Hematopoietic multipotent progenitor cell treated with erythropoietin and hydrocortisone succinate and interleukin-3 and kit ligand, for 17 days (in vitro differentiated cells): Measurements from ENCODE around the gene ACY1.
"Not testable (repeated sequence)": the region's sequence is repeated elsewhere in the genome, so short reads cannot be mapped to it uniquely, and the experiment has no call there.

Experiments
- DNase-seq: peaks from one replicate; pipeline ENCODE4 v3.0.0-alpha.2; 2015; ENCODE audit warnings: low spot score

The ACY1 gene

DNA sequence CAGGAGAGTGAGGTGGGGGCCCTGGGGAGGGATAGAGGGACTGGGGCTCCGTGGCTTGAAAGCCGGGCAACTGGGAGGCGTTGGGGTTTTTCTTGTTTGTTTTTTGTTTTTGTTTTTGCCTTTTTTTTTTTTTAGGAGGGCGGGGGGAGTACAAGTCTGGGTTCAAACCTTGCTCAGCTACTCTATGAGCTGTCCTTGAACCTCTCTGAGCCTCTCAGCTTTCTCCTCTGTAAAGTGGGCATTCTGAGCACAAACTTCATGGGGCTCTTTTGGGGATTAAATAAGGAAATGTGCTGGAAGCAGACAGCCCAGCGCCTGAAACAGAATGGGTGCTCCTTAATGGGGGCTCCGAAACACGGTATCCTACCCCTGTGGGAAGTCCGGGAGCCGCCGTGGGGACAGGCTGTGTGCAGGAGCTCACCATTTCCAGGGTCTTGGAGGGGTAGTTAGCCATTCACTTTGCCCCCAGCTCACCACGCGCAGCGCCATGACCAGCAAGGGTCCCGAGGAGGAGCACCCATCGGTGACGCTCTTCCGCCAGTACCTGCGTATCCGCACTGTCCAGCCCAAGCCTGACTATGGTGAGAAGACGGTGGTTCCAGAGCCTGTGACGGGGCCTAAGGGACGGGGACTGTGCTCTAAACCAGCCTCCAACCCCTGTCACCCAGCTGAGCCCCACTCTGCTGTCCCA is 388 bp downstream of the ACY1 start:
- no peak for DNase-seq

DNA sequence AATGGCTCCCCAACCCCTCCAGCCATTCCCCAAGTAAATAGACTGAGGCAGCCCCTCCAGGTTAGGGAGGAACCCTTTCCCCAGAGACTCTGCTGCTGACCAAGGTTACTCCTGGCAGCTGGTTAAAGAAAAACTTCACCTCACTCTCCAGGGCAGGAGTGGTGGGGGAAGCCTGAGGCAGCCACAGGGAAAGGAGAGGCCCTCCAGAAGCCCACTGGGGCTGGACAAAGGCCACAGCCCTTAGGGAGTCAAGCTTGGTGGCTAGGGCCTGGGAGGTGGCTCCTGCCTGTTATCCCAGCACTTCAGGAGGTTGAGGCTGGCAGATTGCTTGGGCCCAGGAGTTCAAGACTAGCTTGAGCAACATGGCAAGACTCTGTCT is 923 bp downstream of the ACY1 start:
- no peak for DNase-seq

DNA sequence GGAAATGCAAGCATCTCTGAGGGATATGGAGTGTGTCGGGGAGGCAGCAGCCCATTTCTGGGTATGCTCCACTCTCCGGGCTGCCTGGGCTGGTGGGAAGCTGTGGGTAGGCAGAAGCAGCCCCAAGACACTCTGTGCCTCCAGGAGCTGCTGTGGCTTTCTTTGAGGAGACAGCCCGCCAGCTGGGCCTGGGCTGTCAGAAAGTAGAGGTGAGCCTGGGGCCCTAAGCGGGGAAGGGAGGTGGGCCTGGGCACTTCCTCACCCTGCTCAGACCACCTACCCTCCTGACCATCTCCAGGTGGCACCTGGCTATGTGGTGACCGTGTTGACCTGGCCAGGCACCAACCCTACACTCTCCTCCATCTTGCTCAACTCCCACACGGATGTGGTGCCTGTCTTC is 1.7 kb downstream of the ACY1 start:
- DNase-seq = no peak

DNA sequence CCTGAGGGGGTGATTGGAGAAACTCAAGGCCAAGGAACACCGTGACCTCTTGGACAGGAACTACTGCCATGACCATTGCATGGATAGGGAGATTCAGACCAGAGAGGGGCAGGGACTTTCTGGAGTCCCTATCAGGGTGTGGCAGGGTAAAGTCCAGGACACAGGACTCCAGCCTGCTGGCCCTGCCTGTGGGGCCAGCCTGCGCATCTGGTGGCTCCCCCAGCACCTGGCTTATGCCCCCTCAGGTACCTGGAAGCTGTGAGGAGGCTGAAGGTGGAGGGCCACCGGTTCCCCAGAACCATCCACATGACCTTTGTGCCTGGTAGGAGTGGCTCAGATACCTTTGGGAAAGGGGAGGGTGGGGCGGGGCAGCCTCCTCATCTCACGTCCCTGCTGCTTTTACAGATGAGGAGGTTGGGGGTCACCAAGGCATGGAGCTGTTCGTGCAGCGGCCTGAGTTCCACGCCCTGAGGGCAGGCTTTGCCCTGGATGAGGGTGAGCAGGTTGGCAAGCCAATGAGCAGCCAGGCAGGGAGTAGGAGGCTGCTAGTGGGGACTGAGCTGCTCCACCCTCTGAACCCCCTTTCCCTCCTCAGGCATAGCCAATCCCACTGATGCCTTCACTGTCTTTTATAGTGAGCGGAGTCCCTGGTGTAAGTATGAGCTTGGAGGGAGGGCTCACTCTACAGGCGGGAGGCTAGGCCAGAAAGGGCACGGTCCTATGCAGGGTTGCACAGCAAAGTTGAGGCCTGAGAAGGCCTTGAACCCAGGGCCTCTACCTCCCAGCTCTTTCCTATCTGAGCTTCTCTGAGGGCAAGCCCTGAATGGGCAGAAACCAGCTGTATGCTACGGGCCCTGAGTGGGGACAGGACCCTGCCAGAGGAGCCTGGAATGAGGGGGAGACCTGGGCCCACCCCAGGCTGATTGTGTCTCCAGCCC is 2.9 kb downstream of the ACY1 start:
- no peak for DNase-seq

DNA sequence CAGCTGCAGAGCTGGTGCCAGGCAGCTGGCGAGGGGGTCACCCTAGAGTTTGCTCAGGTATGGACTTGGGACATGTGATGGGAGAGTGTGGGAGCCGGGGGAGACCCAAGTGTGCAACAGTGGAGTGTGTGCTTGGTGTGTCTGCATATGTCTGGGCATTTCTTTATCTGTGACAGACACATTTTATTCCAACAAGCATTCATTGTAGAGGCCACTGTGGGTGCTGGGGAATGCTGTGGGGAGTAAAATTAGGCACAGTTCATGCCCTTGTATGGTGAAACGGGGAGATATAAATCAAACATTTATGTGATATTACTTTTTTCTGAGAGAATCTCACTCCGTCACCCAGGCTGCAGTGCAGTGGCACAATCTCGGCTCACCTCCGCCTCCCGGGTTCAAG is 4.2 kb downstream of the ACY1 start:
- no peak for DNase-seq

DNA sequence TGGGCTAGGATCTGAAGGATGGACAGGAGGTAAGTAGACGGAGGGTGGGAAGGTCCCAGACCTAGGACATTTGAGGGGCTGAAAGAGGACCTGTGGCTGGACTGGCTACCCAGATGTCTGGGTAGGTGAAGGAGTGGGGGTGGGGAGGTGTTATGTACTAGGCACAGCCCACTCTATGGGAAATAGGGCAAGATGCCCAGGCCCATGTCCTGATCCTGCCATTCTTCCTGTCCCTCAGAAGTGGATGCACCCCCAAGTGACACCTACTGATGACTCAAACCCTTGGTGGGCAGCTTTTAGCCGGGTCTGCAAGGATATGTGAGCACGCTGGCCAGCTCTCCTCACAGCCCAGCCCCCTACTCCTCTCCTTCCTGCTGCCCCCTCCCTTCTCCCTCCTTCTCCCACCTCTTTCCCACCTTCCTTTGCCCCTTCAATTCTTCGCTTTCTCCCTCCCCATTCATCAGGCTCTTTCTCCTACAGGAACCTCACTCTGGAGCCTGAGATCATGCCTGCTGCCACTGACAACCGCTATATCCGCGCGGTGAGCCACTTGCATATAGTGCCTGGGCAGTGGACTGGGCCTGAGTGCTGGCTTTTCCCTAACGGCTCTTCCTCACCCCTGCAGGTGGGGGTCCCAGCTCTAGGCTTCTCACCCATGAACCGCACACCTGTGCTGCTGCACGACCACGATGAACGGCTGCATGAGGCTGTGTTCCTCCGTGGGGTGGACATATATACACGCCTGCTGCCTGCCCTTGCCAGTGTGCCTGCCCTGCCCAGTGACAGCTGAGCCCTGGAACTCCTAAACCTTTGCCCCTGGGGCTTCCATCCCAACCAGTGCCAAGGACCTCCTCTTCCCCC is 5.2 kb downstream of the ACY1 start:
- DNase-seq = no peak

DNA sequence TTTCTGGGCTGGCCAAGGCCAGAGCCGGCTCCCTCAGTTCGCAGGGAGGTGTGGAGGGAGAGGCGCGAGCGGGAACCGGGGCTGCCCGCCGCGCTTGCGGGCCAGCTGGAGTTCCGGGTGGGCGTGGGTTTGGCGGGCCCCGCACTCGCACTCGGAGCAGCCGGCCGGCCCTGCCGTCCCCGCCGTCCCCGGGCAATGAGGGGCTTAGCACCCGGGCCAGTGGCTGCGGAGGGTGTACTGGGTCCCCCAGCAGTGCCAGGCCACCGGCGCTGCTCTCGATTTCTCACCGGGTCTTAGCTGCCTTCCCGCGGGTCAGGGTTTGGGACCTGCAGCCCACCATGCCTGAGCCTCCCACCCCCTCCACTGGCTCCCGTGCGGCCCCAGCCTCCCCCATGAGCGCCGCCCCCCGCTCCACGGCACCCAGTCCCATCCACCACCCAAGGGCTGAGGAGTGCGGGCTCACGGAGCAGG is 7.2 kb downstream of the ACY1 start:
- DNase-seq = not testable (repeated sequence)

DNA sequence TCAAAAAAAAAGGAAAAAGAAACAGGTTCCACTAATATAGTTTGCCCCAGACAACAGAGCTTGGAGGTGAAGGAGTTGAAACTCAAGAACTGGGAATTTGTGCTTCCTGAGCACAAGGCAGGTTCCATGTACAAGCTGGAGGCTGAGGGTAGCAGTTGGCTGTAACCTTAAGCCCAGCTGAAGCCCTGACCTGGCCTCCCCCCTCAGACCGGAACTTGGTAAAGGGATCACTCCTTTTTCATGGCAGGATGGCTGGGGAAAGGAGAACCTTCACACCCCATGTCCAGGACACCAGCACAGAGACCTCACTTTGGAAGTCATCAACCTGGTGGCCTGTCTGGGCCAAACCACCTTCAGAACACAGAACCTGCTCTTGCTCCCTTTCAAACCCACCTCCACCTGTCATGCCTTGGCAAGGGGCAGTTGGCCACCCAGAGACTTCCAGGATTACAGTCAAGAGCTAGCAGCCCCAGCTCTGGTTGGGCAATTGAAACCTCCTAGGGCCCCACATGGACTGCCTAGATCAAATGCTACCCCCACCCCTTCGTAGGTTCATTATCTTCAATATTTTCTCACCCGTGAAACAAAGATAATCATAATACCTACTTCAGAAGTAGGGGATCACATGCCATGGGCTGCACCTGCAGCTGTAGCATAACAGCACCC is 8.8 kb downstream of the ACY1 start:
- DNase-seq = no peak

DNA sequence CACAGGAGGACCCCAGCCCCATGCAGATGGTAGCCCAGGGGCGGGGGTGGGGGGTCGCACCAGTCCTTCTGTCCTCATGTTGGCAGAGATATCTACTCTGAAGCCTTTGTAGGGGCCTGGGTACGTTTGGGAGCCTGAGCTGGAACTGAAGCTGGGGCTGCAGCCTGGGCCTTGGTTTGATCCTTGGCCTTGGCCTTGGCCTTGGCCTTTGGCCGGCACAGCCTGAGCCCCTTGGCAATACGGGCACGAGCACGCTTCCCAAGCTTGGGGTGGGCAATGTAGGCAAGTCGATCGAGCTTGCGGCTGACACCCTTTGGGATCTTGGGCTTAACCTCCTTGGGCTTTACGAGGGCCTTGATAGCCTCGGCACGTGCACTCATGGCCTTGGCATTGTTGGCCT is 10.3 kb downstream of the ACY1 start:
- DNase-seq = not testable (repeated sequence)

DNA sequence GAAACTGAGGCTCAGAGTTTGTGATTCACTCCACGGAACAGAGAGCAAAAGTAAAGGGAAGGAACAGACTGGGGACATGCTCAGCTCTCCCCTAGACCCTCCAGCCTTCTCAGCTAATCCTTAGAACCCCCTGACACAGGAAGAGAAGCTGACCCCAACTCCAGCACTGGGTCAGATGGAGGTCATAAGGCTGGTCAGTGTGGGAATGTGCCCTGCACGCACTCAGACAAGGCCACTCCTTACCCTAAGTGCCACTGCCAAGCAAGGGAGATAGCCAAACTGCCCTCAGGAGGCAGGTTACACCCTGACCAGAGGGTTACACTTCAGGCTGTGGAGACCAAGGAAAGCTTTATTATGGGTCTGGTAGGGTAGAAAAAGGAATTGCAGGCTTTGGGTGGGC is 11.2 kb downstream of the ACY1 start:
- no peak for DNase-seq

DNA sequence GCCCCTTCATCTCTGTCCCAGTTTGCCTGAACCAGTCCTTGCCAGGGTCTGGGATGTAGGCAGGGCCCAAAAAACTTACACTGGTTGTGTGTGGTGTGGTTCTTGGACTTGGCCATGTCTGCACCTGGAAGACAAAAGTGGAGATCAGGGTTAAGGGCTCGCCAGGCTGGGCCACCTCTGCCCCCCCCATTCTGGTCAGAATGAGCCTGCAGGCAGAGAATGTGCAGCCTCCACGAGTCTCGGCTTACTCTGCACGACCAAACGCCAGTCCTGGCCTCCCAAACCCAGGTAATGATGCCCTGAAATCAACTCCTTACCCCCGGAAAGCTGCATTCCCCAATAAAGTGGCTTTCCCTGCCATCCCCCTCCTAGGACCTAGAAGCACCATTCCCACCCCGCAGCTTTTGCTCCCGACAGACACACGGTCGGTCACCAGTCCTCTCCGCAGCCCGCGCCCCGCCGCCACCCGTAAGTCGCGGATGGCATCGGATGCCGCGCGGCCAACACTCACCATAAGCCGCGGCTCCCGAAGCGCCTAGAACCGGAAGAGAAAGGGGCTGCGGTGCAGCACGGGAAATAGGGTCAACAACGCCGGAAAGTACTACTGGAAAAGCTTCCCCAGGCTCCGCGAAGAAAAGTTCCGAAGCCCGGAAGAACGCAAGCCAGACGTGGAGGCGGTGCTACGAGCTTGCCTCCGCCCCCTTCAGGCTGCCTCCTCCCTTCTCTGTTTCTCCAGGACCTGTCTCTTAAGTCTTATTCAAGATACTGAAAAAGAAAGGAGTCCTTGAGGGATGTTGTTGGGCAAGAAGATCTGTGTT is 12.2 kb downstream of the ACY1 start, which contains the start of gene RPL29:
TSS of gene RPL29 (minus strand) at position 550 of the 818 bp plus-strand sequence. CDS start at position 116, 434 bp downstream.
- peak; percentile 90 for DNase-seq

DNA sequence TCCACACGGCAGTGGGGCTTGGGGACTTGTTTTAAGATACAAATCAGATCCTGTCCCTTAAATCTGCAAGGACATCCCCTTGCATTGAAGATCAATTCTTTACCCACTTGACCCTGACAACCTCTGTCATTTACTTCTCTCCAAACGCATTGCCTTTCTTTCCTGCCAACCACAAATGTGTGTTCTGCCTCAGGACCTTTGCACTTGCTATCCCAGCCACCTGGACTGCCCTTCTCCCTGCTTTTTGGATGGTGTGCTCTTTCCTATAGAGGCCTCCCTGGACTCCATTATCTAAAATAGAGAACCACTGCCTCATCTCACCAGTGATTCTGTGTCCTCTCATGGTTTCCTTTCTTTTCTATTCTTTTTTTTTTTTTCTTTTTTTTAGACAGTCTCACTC is 13.8 kb downstream of the ACY1 start:
- no peak for DNase-seq

DNA sequence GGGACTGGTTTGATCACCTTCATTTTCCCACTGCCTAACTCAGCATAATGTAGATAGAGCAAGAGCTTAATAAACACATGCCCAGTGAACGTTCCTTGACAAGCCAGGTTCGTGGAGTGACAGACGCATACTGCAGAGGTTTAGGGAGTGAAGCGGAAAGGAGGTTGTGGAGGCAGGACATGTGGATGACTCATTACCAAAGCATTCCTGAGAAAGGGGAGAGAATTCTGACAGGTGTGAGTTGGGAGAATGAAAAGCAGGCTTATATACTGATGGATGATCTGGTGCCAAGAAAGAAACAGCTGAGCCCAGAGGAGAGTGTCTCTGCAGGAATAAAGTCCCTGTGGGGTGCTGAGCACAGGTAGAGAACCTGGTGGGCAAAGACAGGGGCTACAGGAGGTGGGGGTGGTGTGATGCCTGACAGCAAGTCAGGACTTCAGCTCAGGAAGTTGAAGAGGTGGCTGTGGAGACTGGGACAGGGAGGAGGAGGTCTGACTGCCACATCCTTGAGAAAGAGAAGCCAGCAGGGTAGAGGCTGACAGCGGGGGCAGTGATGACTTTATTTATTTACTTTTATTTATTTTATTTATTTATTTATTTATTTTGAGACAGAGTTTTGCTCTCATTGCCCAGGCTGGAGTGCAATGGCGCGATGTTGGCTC is 14.7 kb downstream of the ACY1 start:
- no peak for DNase-seq

DNA sequence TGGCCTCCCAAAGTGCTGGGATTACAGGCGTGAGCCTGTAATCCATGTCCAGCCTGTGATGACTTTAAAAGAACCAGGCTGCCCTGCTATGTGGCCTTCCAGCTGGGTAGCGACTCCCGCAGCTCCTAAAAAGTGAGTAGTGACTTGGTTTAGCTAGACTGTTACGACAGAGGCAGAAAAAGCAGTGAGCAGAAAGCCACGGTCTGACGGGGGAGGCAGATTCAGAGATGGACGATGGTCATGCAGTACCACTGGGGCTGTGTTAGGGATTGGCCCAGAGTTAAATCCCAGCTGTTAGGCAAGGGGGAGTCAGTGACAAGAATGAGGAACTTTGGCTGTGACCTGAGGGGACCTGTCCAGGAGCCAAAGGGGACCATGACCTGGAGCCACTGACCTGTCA is 15.4 kb downstream of the ACY1 start:
- no peak for DNase-seq

DNA sequence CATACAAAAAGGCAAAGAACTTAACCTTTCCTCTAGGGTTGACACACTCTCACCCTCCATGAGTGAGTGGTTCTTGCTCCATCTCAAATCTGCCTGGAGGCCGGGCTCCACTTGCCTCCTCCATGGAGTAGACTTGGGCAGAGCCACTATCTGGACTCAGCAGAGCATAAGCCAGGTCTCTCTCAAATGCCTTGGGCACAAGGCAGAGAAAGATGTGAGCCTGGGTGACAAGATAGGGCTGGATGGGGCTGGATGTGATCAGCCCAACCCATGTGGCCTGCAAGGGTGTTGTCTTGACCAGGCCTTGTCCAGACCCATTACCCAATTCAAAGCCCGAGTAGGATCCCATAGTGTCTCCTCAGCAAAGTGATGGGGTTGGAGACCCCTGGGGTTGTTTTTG is 16.5 kb downstream of the ACY1 start:
- DNase-seq = peak; percentile 70

DNA sequence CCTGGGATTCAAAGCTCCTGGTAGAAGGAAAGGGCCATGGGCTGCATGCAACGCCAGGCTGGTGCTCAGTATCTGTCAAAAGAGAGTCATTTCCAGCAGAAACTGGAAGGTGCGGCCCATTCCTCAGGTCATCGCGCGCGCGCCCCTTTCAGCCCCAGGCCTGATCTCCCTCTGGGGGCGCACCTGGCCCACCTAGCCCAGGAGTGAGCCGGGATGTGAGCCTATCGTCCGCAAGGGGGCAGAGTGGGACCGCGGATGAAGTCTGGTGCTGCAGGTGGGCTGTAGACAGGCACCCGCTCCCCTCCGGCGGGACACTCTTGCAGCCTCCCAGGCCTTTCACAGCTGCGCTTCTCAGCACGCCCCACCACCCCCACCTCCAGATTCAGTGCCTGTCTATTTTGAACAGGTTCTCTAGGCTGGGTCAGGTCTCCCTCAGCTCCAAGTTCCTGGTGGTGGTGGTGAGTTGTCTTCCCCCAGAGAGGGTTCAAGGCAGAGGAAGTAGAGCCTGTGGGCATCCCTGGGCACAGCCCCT is 18.2 kb downstream of the ACY1 start:
- peak; percentile 81 for DNase-seq

DNA sequence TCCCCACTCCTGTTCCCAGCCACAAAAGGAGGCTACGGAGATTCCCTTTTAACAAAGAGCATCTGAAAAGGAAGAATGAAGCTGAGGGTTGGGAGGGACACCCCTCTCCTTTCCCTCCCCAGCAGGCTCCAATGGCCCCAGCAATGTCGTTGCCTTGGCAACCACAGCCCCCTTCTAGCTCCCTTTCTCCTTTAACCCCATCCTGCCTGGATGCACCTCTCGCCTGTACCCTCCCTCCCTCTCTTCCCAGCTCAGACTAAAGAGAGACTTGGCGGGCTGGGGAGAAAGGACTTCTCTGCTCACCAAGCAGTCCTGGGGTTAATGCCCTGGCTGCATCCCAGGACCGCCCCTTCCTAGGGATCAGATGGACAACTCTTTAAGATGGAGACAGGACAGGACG is 19.4 kb downstream of the ACY1 start:
- no peak for DNase-seq

DNA sequence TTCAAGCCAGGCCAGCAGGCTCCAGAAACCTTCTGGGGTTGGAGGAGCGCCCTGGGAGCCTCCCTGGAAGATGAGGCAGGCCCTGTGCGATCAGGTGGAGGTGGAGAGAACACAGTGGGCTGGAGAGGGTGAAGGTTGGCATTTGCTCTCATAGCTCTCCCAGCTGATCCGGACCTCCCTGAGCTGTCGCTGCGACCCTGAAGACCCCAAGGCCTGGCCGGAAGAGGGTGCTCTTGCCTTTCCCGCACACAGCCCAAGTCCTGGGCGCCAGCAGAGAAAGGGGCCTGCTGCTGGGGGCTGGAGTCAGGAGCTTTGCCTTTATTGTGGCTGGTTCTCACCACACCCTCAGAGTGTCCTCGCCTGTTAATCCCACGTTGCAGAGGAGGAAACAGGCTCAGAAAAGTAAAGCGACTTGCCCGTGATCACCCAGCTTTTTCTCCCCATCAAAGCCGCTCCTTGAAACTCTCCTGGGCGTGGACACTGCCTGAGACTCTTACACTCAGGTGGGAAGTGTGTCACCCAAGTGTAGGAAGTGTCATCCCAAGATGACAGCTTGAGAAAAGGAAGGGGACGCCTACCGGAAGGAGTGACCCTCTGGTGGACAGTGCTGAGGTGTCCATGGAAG is 20.9 kb downstream of the ACY1 start:
- no peak for DNase-seq

DNA sequence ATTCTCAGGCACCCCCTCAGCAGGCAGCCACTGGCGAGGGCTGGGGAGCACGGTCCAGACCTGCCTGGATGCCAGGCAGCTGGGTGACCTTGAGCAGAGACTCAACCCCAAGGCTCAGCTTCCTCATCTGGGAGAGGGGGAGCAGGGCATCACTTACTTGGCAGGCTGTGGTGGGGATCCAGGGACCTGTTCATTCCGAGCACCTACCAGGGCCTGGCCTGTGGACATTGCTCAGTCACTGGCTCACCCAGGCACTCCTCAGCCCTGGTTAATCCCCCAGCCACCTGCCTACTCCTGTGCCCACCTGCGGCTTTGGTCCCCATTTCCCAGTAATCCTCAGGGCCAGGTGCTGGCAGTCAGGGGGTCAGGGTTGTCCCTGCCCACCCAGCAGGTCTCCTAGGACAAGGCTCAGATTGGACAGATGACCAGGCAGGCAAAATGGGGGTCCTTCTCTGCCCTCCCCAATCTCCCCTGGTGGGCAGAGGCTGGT is 21.6 kb downstream of the ACY1 start:
- DNase-seq = no peak
